GM23248 (cell line): ENCODE results near the gene SPEG. TPM values are rescaled to one million over a fixed set of nuclear protein-coding genes. Genes with fewer than 3 reads are reported as not detected.

Source experiments
- DNase-seq: peaks from one replicate; pipeline ENCODE4 v3.0.0-alpha.2; 2015
- H2AFZ ChIP-seq: fragments of 200-600 bp; sonication (generic); 2 replicates; pipeline ENCODE4 v1.6.1; 2016; ENCODE audit warnings: antibody characterized with exemption
- H3F3A ChIP-seq: fragments of 200-600 bp; sonication (generic); 2 replicates; pipeline ENCODE4 v1.6.1; 2016; ENCODE audit warnings: mild to moderate bottlenecking, antibody characterized with exemption, mixed run types; ENCODE audit not compliant: insufficient read depth
- H3K27ac ChIP-seq: fragments of 200-600 bp; sonication (generic); 2 replicates; pipeline ENCODE4 v1.5.1; 2016; ENCODE audit warnings: mild to moderate bottlenecking
- H3K27me3 ChIP-seq: fragments of 200-600 bp; sonication (generic); replicated peaks from 2 replicates; pipeline ENCODE4 v1.6.1; 2016; ENCODE audit warnings: mild to moderate bottlenecking; ENCODE audit not compliant: insufficient read depth
- H3K36me3 ChIP-seq: fragments of 200-600 bp; sonication (generic); 2 replicates; pipeline ENCODE4 v1.6.1; 2016; ENCODE audit warnings: low read depth, mild to moderate bottlenecking
- H3K4me1 ChIP-seq: fragments of 200-600 bp; sonication (generic); 2 replicates; pipeline ENCODE4 v1.6.1; 2016; ENCODE audit warnings: mild to moderate bottlenecking; ENCODE audit not compliant: insufficient read depth
- H3K4me2 ChIP-seq: fragments of 200-600 bp; sonication (generic); one replicate; pipeline ENCODE4 v1.6.1; 2016; ENCODE audit warnings: mild to moderate bottlenecking; ENCODE audit not compliant: unreplicated experiment
- H3K4me3 ChIP-seq: fragments of 200-600 bp; sonication (generic); 2 replicates; pipeline ENCODE4 v1.5.1; 2016; ENCODE audit warnings: mild to moderate bottlenecking
- H3K79me2 ChIP-seq: fragments of 200-600 bp; sonication (generic); 2 replicates; pipeline ENCODE4 v1.6.1; 2016; ENCODE audit warnings: mild to moderate bottlenecking; ENCODE audit not compliant: insufficient read depth
- H3K9ac ChIP-seq: fragments of 200-600 bp; sonication (generic); 2 replicates; pipeline ENCODE4 v1.6.1; 2016; ENCODE audit warnings: mild to moderate bottlenecking
- H3K9me2 ChIP-seq: fragments of 200-600 bp; sonication (generic); 2 replicates; pipeline ENCODE4 v1.6.1; 2016; ENCODE audit warnings: mixed run types, mild to moderate bottlenecking, moderate library complexity; ENCODE audit not compliant: insufficient read depth
- H3K9me3 ChIP-seq: fragments of 200-600 bp; sonication (generic); one replicate; pipeline ENCODE4 v1.6.1; 2017; ENCODE audit warnings: low read depth
- H4K20me1 ChIP-seq: fragments of 200-600 bp; sonication (generic); 2 replicates; pipeline ENCODE4 v1.6.0; 2016; ENCODE audit not compliant: insufficient read depth
- EZH2 ChIP-seq: fragments of 200-600 bp; sonication (generic); IDR thresholded peaks from 2 replicates; pipeline ENCODE4 v1.6.1; 2018; ENCODE audit warnings: antibody characterized with exemption, mild to moderate bottlenecking; ENCODE audit not compliant: insufficient read depth, poor library complexity, severe bottlenecking
- EZH2phosphoT487 ChIP-seq: fragments of 200-600 bp; sonication (generic); IDR thresholded peaks from 2 replicates; pipeline ENCODE4 v1.6.1; 2018; ENCODE audit warnings: antibody characterized with exemption, moderate library complexity, mild to moderate bottlenecking, low read depth; ENCODE audit not compliant: insufficient read depth
- WGBS, 2 experiments: methylation state at CpG; one replicate each; pipeline ENCODE4 v1.1.6; 2015 to 2017; ENCODE audit warnings: low lambda C conversion rate in 2 of 2, low coverage in 1 of 2; ENCODE audit errors: missing lambda C conversion rate in 2 of 2; 5-methylcytosine and 5-hydroxymethylcytosine counted together
- in situ Hi-C: fragments of 300-500 bp; cut with MboI; formaldehyde crosslinking; loops from 2 replicates; pipeline ENCODE4 v1.15.0; 2020
- polyA plus RNA-seq: library from polyadenylated mRNA; unstranded; fragments of >200 nt; fragmentation: Nextera tagmentation; extraction: Ambion mirVana; gene quantifications from 2 replicates; pipeline ENCODE4 v1.2.1, GENCODE V29; 2016
- total RNA-seq: library from RNA; depleted of rRNA; stranded (reverse); fragments of >200 nt; shearing (Covaris generic); gene quantifications from 2 replicates; pipeline ENCODE4 v1.2.3, GENCODE V29; 2014

SPEG gene
- total and polyA plus RNA-seq, 2 experiments from 2014 or later: 9.4 to 26.5 TPM

GRCh38 chr2:219395609-219396008 lies 39.0 kb upstream of the SPEG start:
- no peak for DNase-seq
- no peaks in the 10 kb centered on the region for H3K36me3 ChIP-seq
- no peaks in the 10 kb centered on the region for H3K9me3 ChIP-seq
- H2AFZ ChIP-seq: no peak overlapping the region
- 97 to 99% methylated on average over 3 of the region's 3 CpGs for WGBS, 2 experiments
- H3F3A ChIP-seq: 0 out of 2 replicates have a peak, but pooled peaks cover 3% of the 10 kb centered on the region
- TF ChIP-seq EZH2phosphoT487 (no peak), EZH2 (no peak)
- H4K20me1 ChIP-seq: no peaks in the 10 kb centered on the region
- H3K9ac ChIP-seq: no peak overlapping the region
- H3K79me2 ChIP-seq: no peaks in the 10 kb centered on the region
- in situ Hi-C loops: no loop called here
- H3K4me3 ChIP-seq: no peak overlapping the region
- H3K27ac ChIP-seq: no peak overlapping the region
- no peaks in the 10 kb centered on the region for H3K9me2 ChIP-seq
- H3K4me1 ChIP-seq: peaks cover 12% of the 10 kb centered on the region
- H3K4me2 ChIP-seq: no peak overlapping the region
- no peaks in the 10 kb centered on the region for H3K27me3 ChIP-seq

GRCh38 chr2:219396863-219397457 lies 37.7 kb upstream of the SPEG start:
- Histone ChIP-seq H3K4me3 (no peak overlapping the region), H3K27me3 (no peaks in the 10 kb centered on the region), H2AFZ (peak overlapping the region; percentile 24; the same call in 1 of the 2 replicates), H3K4me2 (no peak overlapping the region), H3K9ac (no peak overlapping the region), H3K9me2 (no peaks in the 10 kb centered on the region), H4K20me1 (no peaks in the 10 kb centered on the region), H3K36me3 (no peaks in the 10 kb centered on the region), H3F3A (0 out of 2 replicates have a peak, but pooled peaks cover 3% of the 10 kb centered on the region), H3K27ac (peak overlapping the region; percentile 58), H3K79me2 (no peaks in the 10 kb centered on the region), H3K9me3 (no peaks in the 10 kb centered on the region), H3K4me1 (peaks cover 12% of the 10 kb centered on the region)
- DNase-seq: no peak
- WGBS, 2 experiments: 50 to 64% methylated on average over 5 to 6 of the region's 6 CpGs
- in situ Hi-C loops: no loop called here
- TF ChIP-seq EZH2phosphoT487 (no peak), EZH2 (no peak)

- peak; percentile 37 for DNase-seq
- 42 to 45% methylated on average over 5 of the region's 5 CpGs for WGBS, 2 experiments
- in situ Hi-C loops: no loop called here
Observed at GRCh38 chr2:219398721-219399363, 35.8 kb upstream of the SPEG start.

GRCh38 chr2:219399716-219400478 lies 34.7 kb upstream of the SPEG start:
- Histone ChIP-seq H3K4me1 (peaks cover 15% of the 10 kb centered on the region), H3K4me2 (no peak overlapping the region), H3K9ac (no peak overlapping the region), H3K9me3 (no peaks in the 10 kb centered on the region), H3K4me3 (no peak overlapping the region), H3F3A (0 out of 2 replicates have a peak, but pooled peaks cover 3% of the 10 kb centered on the region), H2AFZ (no peak overlapping the region), H3K9me2 (no peaks in the 10 kb centered on the region), H3K79me2 (no peaks in the 10 kb centered on the region), H3K36me3 (no peaks in the 10 kb centered on the region), H4K20me1 (no peaks in the 10 kb centered on the region), H3K27ac (no peak overlapping the region), H3K27me3 (no peaks in the 10 kb centered on the region)
- 74% methylated on average over 14 of the region's 14 CpGs for WGBS, 2 experiments
- DNase-seq: no peak
- TF ChIP-seq EZH2phosphoT487 (no peak), EZH2 (no peak)
- in situ Hi-C loops: loop anchor here (5.0 kb wide), 1 partner anchor 132 kb away; no protein-coding TSS in a partner anchor

More at GRCh38 chr2:219398721-219399363, 35.8 kb upstream of the SPEG start:
- Histone ChIP-seq H3F3A (0 out of 2 replicates have a peak, but pooled peaks cover 3% of the 10 kb centered on the region), H3K4me3 (no peak overlapping the region), H3K36me3 (no peaks in the 10 kb centered on the region), H2AFZ (no peak overlapping the region), H3K4me2 (no peak overlapping the region), H3K27ac (no peak overlapping the region), H4K20me1 (no peaks in the 10 kb centered on the region), H3K27me3 (no peaks in the 10 kb centered on the region), H3K9me3 (no peaks in the 10 kb centered on the region), H3K4me1 (peaks cover 15% of the 10 kb centered on the region), H3K79me2 (no peaks in the 10 kb centered on the region), H3K9ac (no peak overlapping the region), H3K9me2 (no peaks in the 10 kb centered on the region)
- TF ChIP-seq EZH2phosphoT487 (no peak), EZH2 (no peak)
